ENCODE measurements around the gene TIMP2.

DNA sequence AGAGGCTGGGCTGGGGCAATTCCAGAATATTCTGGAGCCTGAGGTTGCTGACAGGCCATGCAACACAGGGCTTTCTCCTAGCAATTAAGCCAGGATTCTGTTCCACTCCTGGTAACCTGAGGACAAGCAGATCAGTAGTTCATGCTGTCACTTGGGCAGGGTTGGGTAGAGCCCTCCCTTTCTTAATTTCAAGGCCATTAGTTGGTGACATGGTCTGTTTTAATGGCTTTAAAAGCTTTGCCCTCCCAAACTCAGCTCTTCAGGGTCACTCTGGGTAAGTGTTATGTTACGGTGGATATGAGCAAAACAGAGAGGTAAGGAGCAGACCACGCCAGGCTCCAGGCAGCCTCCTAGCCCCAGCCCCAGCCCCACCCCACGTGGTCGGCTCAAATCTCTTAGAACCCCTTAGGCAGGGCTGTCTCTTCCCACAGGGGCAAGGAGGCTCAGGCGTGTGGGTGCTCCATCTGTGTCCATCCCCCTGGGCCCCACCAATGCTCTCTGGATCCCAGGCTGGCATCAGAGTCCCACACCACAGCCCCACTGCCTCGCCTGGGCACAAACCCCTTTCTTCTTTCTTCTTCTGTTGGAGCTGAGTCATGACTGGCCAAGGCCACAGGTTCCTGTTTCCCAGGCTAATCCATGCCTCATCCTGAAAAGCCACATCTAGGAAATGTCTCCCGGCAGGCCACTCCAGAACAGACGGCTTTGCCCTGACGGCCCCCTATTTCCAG lies 49.7 kb downstream of the TIMP2 start:
- TF ChIP-seq, protein P1, sequence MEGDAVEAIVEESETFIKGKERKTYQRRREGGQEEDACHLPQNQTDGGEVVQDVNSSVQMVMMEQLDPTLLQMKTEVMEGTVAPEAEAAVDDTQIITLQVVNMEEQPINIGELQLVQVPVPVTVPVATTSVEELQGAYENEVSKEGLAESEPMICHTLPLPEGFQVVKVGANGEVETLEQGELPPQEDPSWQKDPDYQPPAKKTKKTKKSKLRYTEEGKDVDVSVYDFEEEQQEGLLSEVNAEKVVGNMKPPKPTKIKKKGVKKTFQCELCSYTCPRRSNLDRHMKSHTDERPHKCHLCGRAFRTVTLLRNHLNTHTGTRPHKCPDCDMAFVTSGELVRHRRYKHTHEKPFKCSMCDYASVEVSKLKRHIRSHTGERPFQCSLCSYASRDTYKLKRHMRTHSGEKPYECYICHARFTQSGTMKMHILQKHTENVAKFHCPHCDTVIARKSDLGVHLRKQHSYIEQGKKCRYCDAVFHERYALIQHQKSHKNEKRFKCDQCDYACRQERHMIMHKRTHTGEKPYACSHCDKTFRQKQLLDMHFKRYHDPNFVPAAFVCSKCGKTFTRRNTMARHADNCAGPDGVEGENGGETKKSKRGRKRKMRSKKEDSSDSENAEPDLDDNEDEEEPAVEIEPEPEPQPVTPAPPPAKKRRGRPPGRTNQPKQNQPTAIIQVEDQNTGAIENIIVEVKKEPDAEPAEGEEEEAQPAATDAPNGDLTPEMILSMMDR (IDR thresholded peaks at IDR 0.05; ENCODE audit: poor library complexity), result no peak
- no peak for TF ChIP-seq EZH2phosphoT487 (IDR thresholded peaks at IDR 0.05; ENCODE audit: low read depth, severe bottlenecking, unreplicated experiment)
